HFF-Myc (cell line): ENCODE data around the gene CTNND2.

Experiments used
- DNase-seq: peaks from one replicate; pipeline ENCODE4 v3.0.0-alpha.2; 2011; ENCODE audit warnings: low read depth; ENCODE audit errors: extremely low read depth
- H3K4me3 ChIP-seq: replicated peaks from 2 replicates; pipeline ENCODE4 v1.5.1; 2011; ENCODE audit warnings: low read depth, mild to moderate bottlenecking, control low read depth, low read length
- TF ChIP-seq, protein P1 (sequence below): IDR thresholded peaks from 2 replicates; pipeline ENCODE4 v1.5.1; 2012; ENCODE audit warnings: mild to moderate bottlenecking, low read depth, low read length, control low read depth; ENCODE audit errors: missing control alignments

Gene CTNND2

DNA sequence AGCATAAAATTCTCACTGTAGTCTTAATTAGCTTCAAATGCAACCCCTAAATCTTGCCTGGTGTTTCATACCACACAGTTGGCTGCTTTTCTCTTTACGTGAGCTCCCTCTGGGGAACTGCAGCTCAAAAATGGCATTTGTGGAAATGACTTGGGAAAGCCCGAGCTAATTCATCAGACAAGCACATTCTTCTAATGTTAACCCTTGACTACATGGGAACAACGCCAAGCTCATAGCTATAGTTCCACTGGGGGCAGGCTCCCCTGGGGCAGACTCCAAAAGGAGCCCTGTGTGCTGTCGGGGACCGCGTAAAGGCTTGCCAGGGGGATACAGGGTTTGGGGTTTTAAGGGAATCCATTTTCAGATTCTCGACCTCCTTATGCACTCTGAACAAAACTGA is 841.8 kb downstream of the CTNND2 start:
- no peak overlapping the region for H3K4me3 ChIP-seq
- TF ChIP-seq, protein P1, sequence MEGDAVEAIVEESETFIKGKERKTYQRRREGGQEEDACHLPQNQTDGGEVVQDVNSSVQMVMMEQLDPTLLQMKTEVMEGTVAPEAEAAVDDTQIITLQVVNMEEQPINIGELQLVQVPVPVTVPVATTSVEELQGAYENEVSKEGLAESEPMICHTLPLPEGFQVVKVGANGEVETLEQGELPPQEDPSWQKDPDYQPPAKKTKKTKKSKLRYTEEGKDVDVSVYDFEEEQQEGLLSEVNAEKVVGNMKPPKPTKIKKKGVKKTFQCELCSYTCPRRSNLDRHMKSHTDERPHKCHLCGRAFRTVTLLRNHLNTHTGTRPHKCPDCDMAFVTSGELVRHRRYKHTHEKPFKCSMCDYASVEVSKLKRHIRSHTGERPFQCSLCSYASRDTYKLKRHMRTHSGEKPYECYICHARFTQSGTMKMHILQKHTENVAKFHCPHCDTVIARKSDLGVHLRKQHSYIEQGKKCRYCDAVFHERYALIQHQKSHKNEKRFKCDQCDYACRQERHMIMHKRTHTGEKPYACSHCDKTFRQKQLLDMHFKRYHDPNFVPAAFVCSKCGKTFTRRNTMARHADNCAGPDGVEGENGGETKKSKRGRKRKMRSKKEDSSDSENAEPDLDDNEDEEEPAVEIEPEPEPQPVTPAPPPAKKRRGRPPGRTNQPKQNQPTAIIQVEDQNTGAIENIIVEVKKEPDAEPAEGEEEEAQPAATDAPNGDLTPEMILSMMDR = no peak
- no peak for DNase-seq

GRCh38 chr5:11056560-11056959 is 847.7 kb downstream of the CTNND2 start:
- TF ChIP-seq, protein P1 = no peak
- H3K4me3 ChIP-seq = no peak overlapping the region
- DNase-seq = no peak

DNA sequence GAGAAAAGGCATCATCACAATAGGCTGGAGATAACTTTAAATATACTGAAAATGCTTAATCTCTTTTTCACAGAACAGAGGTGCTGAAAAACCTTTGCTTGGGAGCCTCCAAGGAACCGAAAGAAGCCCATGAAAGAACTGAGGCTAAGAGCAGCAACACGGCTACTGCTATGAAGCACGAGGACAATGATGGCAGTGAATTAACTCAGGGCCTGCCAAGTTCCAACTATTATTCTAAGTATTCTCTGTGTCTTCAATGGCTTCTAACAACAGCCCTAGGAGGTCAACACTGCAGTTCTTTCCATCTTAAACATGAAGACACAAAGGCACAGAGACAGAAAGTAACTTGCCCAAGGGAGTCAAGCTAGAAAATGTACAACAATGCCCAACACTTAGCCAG is 850.2 kb downstream of the CTNND2 start:
- TF ChIP-seq, protein P1 = no peak
- DNase-seq = no peak
- no peak overlapping the region for H3K4me3 ChIP-seq

DNA sequence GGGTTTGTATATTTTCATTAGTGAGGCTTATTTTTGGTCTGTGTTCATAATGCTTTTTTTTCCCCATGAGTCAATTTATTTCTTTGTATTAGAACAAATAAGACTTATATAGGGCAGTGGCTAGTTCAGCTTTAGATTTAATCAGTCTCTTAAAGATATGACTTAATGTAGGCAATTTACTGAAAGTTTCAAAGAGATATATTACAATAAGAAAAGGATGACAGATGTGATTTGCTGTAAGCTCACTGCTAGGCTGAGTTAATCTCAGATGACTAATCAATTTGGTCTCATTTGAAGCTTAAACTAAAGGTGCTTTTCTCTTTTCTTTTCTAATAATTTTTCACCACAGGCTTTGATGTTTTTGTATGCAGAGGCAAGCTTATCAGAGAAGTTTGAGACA is 851.4 kb downstream of the CTNND2 start:
- TF ChIP-seq, protein P1 = no peak
- DNase-seq = no peak
- no peak overlapping the region for H3K4me3 ChIP-seq

DNA sequence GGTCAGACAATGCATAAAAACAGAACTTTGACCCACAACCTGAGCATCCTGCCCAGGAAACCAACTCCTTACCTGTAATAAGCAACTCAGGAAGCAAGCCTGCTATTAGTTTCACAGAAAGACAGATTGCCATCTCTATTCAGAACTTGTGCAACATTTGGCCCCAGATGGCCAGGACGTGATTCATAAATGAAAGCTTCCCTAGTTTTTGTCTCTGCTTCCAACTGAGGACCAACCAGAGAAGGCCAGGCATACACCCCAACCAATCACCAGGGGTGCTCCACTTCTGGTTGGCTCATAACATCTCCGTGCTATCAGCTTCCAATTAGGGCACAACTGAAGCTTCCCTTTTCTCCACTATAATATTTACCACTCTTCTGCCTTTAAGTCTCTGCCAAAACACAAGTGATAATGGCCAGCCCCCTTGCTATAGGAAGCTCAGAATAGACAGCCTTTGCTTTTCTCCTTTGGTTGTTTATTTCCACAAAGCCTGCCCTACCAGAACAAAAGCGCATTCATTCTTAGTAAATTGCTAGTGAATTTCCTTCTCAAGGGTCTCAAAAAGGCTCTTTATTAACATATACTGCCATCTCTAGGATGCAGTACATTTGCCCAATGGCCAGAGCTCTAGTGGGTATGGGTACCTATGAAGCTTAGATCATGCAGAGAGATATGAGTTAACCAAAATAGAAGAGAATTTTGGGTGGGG is 853.5 kb downstream of the CTNND2 start:
- H3K4me3 ChIP-seq = no peak overlapping the region
- DNase-seq = peak; percentile 2
- TF ChIP-seq, protein P1 = no peak

DNA sequence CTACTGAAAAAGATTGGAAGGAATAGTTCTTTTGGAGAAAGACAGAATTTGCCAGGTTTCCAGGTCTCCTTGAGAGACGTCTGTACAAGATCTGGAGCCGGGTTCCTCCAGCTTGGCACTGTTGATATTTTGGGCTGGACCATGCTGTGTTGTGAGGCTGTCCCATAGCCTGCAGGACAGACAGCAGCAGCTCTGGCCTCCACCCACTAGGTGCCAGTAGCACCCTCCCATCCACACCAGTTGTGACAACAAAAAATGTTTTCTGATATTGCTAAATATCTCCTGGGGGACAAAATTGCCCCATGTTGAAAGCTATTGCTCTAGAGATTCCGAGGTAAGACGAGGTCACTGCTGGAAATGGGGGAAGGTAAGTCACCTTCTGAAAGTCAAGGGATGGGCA is 855.5 kb downstream of the CTNND2 start:
- no peak overlapping the region for H3K4me3 ChIP-seq
- TF ChIP-seq, protein P1 = peak; percentile 13
- DNase-seq = no peak

DNA sequence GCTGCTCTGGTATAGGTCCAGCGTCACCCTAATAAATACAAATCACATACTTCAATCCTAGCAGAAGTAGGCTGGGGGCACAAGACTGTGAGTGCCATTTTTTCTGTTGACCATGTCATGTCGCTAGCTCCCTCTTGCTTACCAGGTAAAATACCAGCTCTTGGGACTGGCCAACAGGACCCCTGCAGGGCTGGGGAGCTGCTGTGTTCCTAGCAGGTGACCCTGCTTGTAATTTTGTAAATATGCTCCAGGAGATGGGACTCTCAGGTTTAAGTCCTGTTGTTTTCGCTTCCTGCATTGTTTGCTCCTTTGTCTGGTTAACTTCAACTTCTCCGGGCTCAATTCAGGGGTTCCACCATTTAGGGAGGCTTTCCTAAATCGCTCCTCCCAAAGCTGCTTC is 856.6 kb downstream of the CTNND2 start:
- DNase-seq = no peak
- TF ChIP-seq, protein P1 = no peak
- no peak overlapping the region for H3K4me3 ChIP-seq
